Jurkat, Clone E6-1 (cell line): Measurements from ENCODE around the gene HOXD12. TPM values are rescaled to one million over a fixed set of nuclear protein-coding genes. Genes with fewer than 3 reads are reported as not detected.

Experiments
- DNase-seq: peaks from one replicate; pipeline ENCODE4 v3.0.0-alpha.2; 2011; ENCODE audit warnings: low read depth, low spot score
- H3K4me3 ChIP-seq: 2 replicates; pipeline ENCODE4 v1.5.1; 2011; ENCODE audit warnings: mild to moderate bottlenecking, low read length, control low read depth, moderate library complexity
- polyA plus RNA-seq: library from polyadenylated mRNA; unstranded; fragments of >200 nt; gene quantifications from one replicate; pipeline ENCODE4 v1.2.1, GENCODE V29; 2012; ENCODE audit warnings: missing spikeins; ENCODE audit not compliant: insufficient read length, insufficient read depth

Gene HOXD12
- polyA plus RNA-seq: 0.70 TPM

- no peak within 1 kb of the TSS for H3K4me3 ChIP-seq
- no peak for DNase-seq
These were observed at the start of gene HOXD12 for GRCh38 chr2:176099728-176100546. TSS of gene HOXD12 (plus strand) at chr2:176099795. CDS start at chr2:176099802, 7 bp downstream.

GRCh38 chr2:176056406-176056805, 43.2 kb upstream of the HOXD12 start:
- no peak overlapping the region for H3K4me3 ChIP-seq
- DNase-seq: no peak

GRCh38 chr2:176063958-176064357, 35.6 kb upstream of the HOXD12 start:
- H3K4me3 ChIP-seq: no peak overlapping the region

GRCh38 chr2:176066645-176067588, 32.7 kb upstream of the HOXD12 start:
- no peak for DNase-seq
- H3K4me3 ChIP-seq: no peak overlapping the region

More at GRCh38 chr2:176063958-176064357, 35.6 kb upstream of the HOXD12 start:
- no peak for DNase-seq

- no peak overlapping the region for H3K4me3 ChIP-seq
- no peak for DNase-seq
These were observed 31.8 kb upstream of the HOXD12 start for GRCh38 chr2:176067589-176068418.

GRCh38 chr2:176068419-176068832, 31.2 kb upstream of the HOXD12 start:
- H3K4me3 ChIP-seq: no peak overlapping the region
- no peak for DNase-seq

- DNase-seq: no peak
- H3K4me3 ChIP-seq: no peak overlapping the region
These were observed 28.0 kb upstream of the HOXD12 start for GRCh38 chr2:176071330-176072291.

GRCh38 chr2:176072292-176072669, 27.3 kb upstream of the HOXD12 start:
- H3K4me3 ChIP-seq: no peak overlapping the region
- no peak for DNase-seq

- DNase-seq: no peak
- no peak overlapping the region for H3K4me3 ChIP-seq
These were observed 26.4 kb upstream of the HOXD12 start for GRCh38 chr2:176072951-176073904.

- no peak overlapping the region for H3K4me3 ChIP-seq
- DNase-seq: no peak
These were observed 24.6 kb upstream of the HOXD12 start for GRCh38 chr2:176074919-176075425.

- DNase-seq: no peak
- no peak overlapping the region for H3K4me3 ChIP-seq
These were observed 24.1 kb upstream of the HOXD12 start for GRCh38 chr2:176075481-176075880.

- no peak for DNase-seq
- no peak overlapping the region for H3K4me3 ChIP-seq
These were observed 23.5 kb upstream of the HOXD12 start for GRCh38 chr2:176076063-176076462.

GRCh38 chr2:176076796-176077195, 22.8 kb upstream of the HOXD12 start:
- no peak overlapping the region for H3K4me3 ChIP-seq
- no peak for DNase-seq

- H3K4me3 ChIP-seq: no peak overlapping the region
These were observed 20.9 kb upstream of the HOXD12 start for GRCh38 chr2:176078541-176079284.

GRCh38 chr2:176079285-176079830, 20.2 kb upstream of the HOXD12 start:
- peak overlapping the region; percentile 17 for H3K4me3 ChIP-seq
- DNase-seq: no peak

More at GRCh38 chr2:176078541-176079284, 20.9 kb upstream of the HOXD12 start:
- no peak for DNase-seq
